Activated T-cell treated with anti-CD3 and anti-CD28 coated beads for 48 hours (primary cell): ENCODE results near the gene KRTAP5-6.
"Not testable (repeated sequence)": the region's sequence is repeated elsewhere in the genome, so short reads cannot be mapped to it uniquely, and the experiment has no call there.

ENCODE experiments used
- DNase-seq: peaks from one replicate; pipeline ENCODE4 v3.0.0-alpha.2; 2020; ENCODE audit warnings: low read depth

KRTAP5-6 gene

GRCh38 chr11:1661454-1662269, 35.3 kb upstream of the KRTAP5-6 start:
- DNase-seq: not testable (repeated sequence)

GRCh38 chr11:1662699-1663283, 34.2 kb upstream of the KRTAP5-6 start:
- DNase-seq: not testable (repeated sequence)

GRCh38 chr11:1665313-1665712, 31.7 kb upstream of the KRTAP5-6 start:
- DNase-seq: no peak

GRCh38 chr11:1667121-1667850, 29.7 kb upstream of the KRTAP5-6 start:
- DNase-seq: no peak

- no peak for DNase-seq
Measured at GRCh38 chr11:1667906-1668305, 29.1 kb upstream of the KRTAP5-6 start.

GRCh38 chr11:1668911-1669473, 28.0 kb upstream of the KRTAP5-6 start:
- DNase-seq: no peak

GRCh38 chr11:1669546-1670218, 27.3 kb upstream of the KRTAP5-6 start:
- DNase-seq: no peak

- DNase-seq: not testable (repeated sequence)
Measured at GRCh38 chr11:1670457-1670856, 26.5 kb upstream of the KRTAP5-6 start.

GRCh38 chr11:1670905-1671371, 26.1 kb upstream of the KRTAP5-6 start:
- DNase-seq: no peak

- no peak for DNase-seq
Measured at GRCh38 chr11:1671658-1672057, 25.3 kb upstream of the KRTAP5-6 start.

- DNase-seq: no peak
Measured at GRCh38 chr11:1672613-1673350, 24.2 kb upstream of the KRTAP5-6 start.

- DNase-seq: no peak
Measured at GRCh38 chr11:1673446-1674172, 23.4 kb upstream of the KRTAP5-6 start.

- no peak for DNase-seq
Measured at GRCh38 chr11:1674173-1675131, 22.5 kb upstream of the KRTAP5-6 start.

GRCh38 chr11:1675536-1676228, 21.3 kb upstream of the KRTAP5-6 start:
- DNase-seq: no peak

GRCh38 chr11:1676229-1676740, 20.7 kb upstream of the KRTAP5-6 start:
- no peak for DNase-seq

GRCh38 chr11:1679881-1680280, 17.1 kb upstream of the KRTAP5-6 start:
- no peak for DNase-seq

- no peak for DNase-seq
Measured at GRCh38 chr11:1682225-1682905, 14.6 kb upstream of the KRTAP5-6 start.

GRCh38 chr11:1683216-1683615, 13.8 kb upstream of the KRTAP5-6 start:
- not testable (repeated sequence) for DNase-seq
